H1 (cell line): ENCODE data around the gene VPS37D. TPM values are rescaled to one million over a fixed set of nuclear protein-coding genes. Genes with fewer than 3 reads are reported as not detected.

Experiments used
- BACH1 ChIP-seq: IDR thresholded peaks from 2 replicates; pipeline ENCODE4 v1.6.1; 2012; ENCODE audit warnings: low read length, improper control_type of control experiment
- polyA plus RNA-seq, 7 experiments: library from polyadenylated mRNA; depleted of rRNA in 3 of 7; stranded (reverse) in 5 of 7; unstranded in 2 of 7; fragments of >200 nt in 5 of 7; fragments of 200-250 nt in 2 of 7; gene quantifications; 1 replicate in 5 of 7; 2 replicates in 1 of 7; 4 replicates in 1 of 7; pipeline versions ENCODE4 v1.2.1 to v1.2.3, GENCODE V29; 2011 to 2013; ENCODE audit warnings: missing spikeins in 2 of 7, mixed read lengths in 2 of 7
- total RNA-seq: library from RNA; stranded (reverse); fragmentation: NEBNext Ultra II Directional; extraction: Animal tissue kit (Norgen Biotek cat#: 25700); gene quantifications from 2 replicates; pipeline ENCODE4 v1.2.1, GENCODE V29; 2021

The VPS37D gene
- total and polyA plus RNA-seq, 2 of the 8 experiments (the other 6 are each of a cell fraction or from before 2014, with no cell fraction given) = 3.4 to 5.0 TPM

- no peak for TF ChIP-seq BACH1
These were observed 42.4 kb upstream of the VPS37D start (continued) for GRCh38 chr7:73625276-73625675.
